ENCODE data around the gene GYS2.

The GYS2 gene

GRCh38 chr12:21576431-21576830 is 28.2 kb downstream of the GYS2 start:
- Histone ChIP-seq H3K4me3 (replicated peaks; ENCODE audit: insufficient read depth, low read length) (no peak overlapping the region), H3K27ac (replicated peaks) (no peak overlapping the region), H3K27me3 (ENCODE audit: insufficient read depth, poor library complexity, severe bottlenecking) (no peaks in the 10 kb centered on the region)
- TF ChIP-seq CTCF (IDR thresholded peaks at IDR 0.05; ENCODE audit: insufficient read depth, low read length), result no peak
- TF ChIP-seq POLR2AphosphoS5 (IDR thresholded peaks at IDR 0.05; ENCODE audit: low read depth), result no peak
- no peak for TF ChIP-seq REST (IDR thresholded peaks at IDR 0.05; ENCODE audit: insufficient replicate concordance, low read depth)
- no peak for TF ChIP-seq SPI1 (IDR thresholded peaks at IDR 0.05; ENCODE audit: borderline replicate concordance, low read depth)
- no peak for TF ChIP-seq GABPA (IDR thresholded peaks at IDR 0.05; ENCODE audit: low read depth)
- no peak for DNase-seq (ENCODE audit: low read depth in 1 of 2, low spot score in 1 of 2)

GRCh38 chr12:21573733-21574358 is 30.8 kb downstream of the GYS2 start:
- Histone ChIP-seq H3K27me3 (ENCODE audit: insufficient read depth, poor library complexity, severe bottlenecking) (no peaks in the 10 kb centered on the region), H3K4me3 (replicated peaks; ENCODE audit: insufficient read depth, low read length) (no peak overlapping the region), H3K27ac (replicated peaks) (no peak overlapping the region)
- TF ChIP-seq POLR2AphosphoS5 (IDR thresholded peaks at IDR 0.05; ENCODE audit: low read depth) (no peak), SPI1 (IDR thresholded peaks at IDR 0.05; ENCODE audit: borderline replicate concordance, low read depth) (no peak)
- DNase-seq (ENCODE audit: low read depth in 1 of 2, low spot score in 1 of 2), result no peak

- Histone ChIP-seq H3K27me3 (ENCODE audit: insufficient read depth, poor library complexity, severe bottlenecking) (no peaks in the 10 kb centered on the region), H3K27ac (replicated peaks) (no peak overlapping the region), H3K4me3 (replicated peaks; ENCODE audit: insufficient read depth, low read length) (no peak overlapping the region)
- DNase-seq (ENCODE audit: low read depth in 1 of 2, low spot score in 1 of 2), result no peak
- TF ChIP-seq POLR2AphosphoS5 (IDR thresholded peaks at IDR 0.05; ENCODE audit: low read depth) (no peak), GABPA (IDR thresholded peaks at IDR 0.05; ENCODE audit: low read depth) (no peak)
Measured at GRCh38 chr12:21571046-21571445, 33.6 kb downstream of the GYS2 start.

GRCh38 chr12:21568115-21568514 is 36.5 kb downstream of the GYS2 start:
- Histone ChIP-seq H3K27me3 (ENCODE audit: insufficient read depth, poor library complexity, severe bottlenecking) (no peaks in the 10 kb centered on the region), H3K4me3 (replicated peaks; ENCODE audit: insufficient read depth, low read length) (no peak overlapping the region), H3K27ac (replicated peaks) (no peak overlapping the region)
- no peak for DNase-seq (ENCODE audit: low read depth in 1 of 2, low spot score in 1 of 2)
- TF ChIP-seq POLR2AphosphoS5 (IDR thresholded peaks at IDR 0.05; ENCODE audit: low read depth) (no peak), CTCF (IDR thresholded peaks at IDR 0.05; ENCODE audit: insufficient read depth, low read length) (no peak), GABPA (IDR thresholded peaks at IDR 0.05; ENCODE audit: low read depth) (no peak), SPI1 (IDR thresholded peaks at IDR 0.05; ENCODE audit: borderline replicate concordance, low read depth) (no peak), REST (IDR thresholded peaks at IDR 0.05; ENCODE audit: insufficient replicate concordance, low read depth) (no peak)

- TF ChIP-seq CTCF (IDR thresholded peaks at IDR 0.05; ENCODE audit: insufficient read depth, low read length), result no peak
- Histone ChIP-seq H3K4me3 (replicated peaks; ENCODE audit: insufficient read depth, low read length) (no peak overlapping the region), H3K27ac (replicated peaks) (no peak overlapping the region), H3K27me3 (ENCODE audit: insufficient read depth, poor library complexity, severe bottlenecking) (no peaks in the 10 kb centered on the region)
- no peak for DNase-seq (ENCODE audit: low read depth in 1 of 2, low spot score in 1 of 2)
Measured at GRCh38 chr12:21566907-21567394, 37.7 kb downstream of the GYS2 start.

Data from HL-60 (cell line).